AG10803 (cell line): ENCODE data around the gene MCTP1.

Experiments used
- DNase-seq: peaks from one replicate; pipeline ENCODE4 v3.0.0; 2010; ENCODE audit warnings: low read depth
- H3K4me3 ChIP-seq: 2 replicates; pipeline ENCODE4 v1.5.1; 2011; ENCODE audit warnings: mild to moderate bottlenecking, low read length, control low read depth
- TF ChIP-seq, protein P1 (sequence below): conservative IDR thresholded peaks from 2 replicates; pipeline ENCODE4 v1.5.1; 2011; ENCODE audit warnings: mild to moderate bottlenecking, low read length, control low read depth, inconsistent platforms

Gene MCTP1

DNA sequence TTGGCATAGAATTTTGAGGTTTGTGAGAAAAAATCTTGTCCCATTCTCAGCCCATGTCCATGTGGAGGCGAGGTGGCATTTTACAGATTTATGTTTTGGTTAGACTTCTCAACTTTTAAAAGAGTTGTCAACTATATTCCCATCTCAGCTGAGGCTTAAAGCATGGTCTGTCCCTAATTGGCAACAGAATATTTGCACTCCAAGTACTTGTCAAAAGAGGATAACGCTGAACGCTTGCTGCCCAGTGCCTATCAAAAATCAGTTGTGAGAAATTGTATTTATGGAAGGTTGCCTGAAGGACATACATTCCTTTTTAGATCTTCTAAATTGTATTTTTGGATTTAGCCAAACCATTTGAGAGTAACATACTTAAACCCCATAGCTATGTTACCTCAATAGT, 464.4 kb downstream of the MCTP1 start:
- no peak overlapping the region for H3K4me3 ChIP-seq
- TF ChIP-seq, protein P1, sequence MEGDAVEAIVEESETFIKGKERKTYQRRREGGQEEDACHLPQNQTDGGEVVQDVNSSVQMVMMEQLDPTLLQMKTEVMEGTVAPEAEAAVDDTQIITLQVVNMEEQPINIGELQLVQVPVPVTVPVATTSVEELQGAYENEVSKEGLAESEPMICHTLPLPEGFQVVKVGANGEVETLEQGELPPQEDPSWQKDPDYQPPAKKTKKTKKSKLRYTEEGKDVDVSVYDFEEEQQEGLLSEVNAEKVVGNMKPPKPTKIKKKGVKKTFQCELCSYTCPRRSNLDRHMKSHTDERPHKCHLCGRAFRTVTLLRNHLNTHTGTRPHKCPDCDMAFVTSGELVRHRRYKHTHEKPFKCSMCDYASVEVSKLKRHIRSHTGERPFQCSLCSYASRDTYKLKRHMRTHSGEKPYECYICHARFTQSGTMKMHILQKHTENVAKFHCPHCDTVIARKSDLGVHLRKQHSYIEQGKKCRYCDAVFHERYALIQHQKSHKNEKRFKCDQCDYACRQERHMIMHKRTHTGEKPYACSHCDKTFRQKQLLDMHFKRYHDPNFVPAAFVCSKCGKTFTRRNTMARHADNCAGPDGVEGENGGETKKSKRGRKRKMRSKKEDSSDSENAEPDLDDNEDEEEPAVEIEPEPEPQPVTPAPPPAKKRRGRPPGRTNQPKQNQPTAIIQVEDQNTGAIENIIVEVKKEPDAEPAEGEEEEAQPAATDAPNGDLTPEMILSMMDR: no peak
- DNase-seq: no peak

DNA sequence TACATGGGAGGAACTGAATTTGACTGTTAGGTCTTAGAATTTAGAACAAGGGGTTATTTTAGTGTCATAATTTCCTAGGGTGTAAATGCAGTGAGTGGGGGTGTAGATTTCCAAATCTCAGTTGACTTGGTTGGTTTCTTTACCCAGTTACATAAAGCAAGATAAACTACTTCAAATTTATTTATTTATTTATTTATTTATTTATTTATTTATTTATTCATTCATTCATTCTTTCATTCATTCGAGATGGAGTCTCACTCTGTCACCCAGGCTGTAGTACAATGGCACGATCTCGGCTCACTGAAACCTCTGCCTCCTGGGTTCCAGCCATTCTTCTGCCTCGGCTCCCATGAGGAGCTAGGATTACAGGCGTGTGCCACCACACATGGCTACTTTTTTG, 466.0 kb downstream of the MCTP1 start:
- DNase-seq: no peak
- no peak overlapping the region for H3K4me3 ChIP-seq
- TF ChIP-seq, protein P1: no peak

DNA sequence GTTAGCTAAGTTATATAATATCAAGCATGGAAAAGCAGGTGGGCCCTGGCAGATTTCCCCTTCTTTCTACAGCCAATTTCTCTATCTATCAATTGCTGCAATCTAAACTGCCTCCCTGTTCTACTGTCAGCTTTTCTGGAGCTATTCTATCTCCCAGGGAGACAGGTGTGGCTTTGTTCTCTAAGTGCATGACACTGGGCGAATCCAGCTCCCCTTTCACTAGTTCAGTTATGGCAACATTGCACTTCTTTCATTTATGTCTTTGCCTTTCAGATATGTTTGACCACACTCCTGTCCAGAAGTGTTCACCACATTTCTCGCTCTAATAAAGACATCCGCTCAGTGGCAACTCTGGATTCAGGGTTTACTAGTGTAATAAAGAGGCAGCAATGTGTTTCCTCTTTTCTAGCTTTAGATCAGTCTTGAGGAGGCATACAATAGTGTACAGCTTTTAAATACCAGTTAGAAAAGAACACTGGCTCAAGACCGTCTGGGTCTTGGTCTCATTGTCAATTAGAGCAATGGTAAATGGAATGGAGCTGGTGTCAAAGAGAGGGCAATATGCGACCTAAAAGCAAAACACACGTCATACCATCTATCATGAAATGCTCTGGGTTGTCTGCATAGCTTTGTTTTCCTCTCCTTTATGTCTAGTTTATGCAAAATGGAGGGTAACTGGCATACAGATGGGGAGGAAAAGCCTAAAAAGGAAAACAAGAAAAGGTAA, 469.4 kb downstream of the MCTP1 start:
- DNase-seq: no peak
- H3K4me3 ChIP-seq: no peak overlapping the region
- TF ChIP-seq, protein P1: no peak

DNA sequence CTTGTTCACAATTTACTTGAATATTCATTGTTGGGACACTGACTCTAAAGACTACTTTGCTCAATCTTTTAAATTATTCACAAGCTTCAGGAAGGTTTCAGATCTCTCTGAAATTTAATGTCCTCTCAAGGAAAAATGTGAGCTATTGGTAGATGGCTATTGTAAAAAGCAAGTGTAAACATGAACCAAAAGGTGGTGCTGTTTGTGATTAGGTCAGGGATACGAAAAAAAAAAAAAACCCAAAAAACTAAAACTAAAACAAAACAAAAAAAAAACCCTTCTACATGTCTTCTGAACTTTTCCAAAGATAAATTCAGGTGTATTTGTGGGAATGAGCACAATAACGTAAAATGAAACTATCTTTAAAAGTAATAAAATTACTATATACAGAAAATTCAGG, 472.7 kb downstream of the MCTP1 start:
- TF ChIP-seq, protein P1: no peak
- DNase-seq: no peak
- H3K4me3 ChIP-seq: no peak overlapping the region

DNA sequence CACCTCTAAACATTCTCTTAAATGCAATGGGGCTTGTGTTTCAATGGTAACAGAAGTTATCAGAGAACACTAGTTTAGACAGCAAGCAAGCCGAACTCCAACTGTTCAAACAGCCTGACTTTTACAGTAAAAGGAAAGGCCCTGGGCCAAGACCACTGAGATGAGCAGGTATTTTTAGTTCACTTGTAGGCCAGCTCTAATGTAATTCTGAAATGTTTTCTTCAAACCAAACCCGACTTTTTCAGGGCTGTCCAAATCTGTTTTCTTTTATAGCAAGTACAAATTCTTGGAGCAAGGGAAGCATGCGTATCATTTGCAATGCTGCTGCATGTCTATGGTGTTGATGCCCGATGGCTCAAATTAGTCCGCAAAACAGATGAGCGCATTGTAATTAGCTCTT, 473.6 kb downstream of the MCTP1 start:
- no peak overlapping the region for H3K4me3 ChIP-seq
- TF ChIP-seq, protein P1: no peak

DNA sequence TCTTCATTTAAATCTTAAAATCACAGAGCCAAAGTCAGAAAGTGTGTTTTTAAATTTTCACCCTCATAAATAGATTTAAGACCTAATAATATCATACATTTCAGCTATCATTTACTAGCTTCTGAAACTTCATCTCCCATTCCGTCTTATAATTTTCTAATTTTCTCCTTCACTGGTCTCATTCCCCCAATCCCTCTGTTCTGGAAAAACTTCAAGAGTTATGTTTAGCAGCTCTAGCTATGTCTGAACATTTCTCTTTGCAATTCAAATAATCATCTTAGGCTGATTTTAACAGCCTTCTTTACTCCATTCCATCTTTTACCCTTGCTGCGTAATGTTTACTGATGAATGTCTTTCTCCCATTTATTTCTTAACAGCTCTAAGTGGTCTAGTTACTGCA, 474.0 kb downstream of the MCTP1 start:
- no peak overlapping the region for H3K4me3 ChIP-seq
- no peak for DNase-seq
- TF ChIP-seq, protein P1: no peak

More for the DNA sequence above, 473.6 kb downstream of the MCTP1 start:
- DNase-seq: no peak

DNA sequence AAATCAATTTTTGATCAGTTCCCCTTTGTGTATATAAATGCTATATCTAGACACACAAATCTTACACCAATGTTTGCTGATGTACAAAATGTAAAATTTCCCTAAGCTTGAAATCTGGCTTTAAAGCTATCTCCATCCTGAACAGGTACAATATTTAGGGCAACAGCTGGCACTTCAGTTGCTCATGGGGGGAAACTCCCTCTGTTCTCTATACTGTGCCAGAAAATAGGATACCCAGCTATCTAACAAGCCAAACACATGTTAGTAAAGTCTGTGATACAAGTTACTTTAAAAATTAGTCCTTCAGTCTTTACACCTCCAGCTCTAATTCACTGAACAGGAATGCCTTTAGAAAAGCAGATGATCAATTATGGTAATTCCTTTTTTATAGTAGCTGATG, 474.6 kb downstream of the MCTP1 start:
- TF ChIP-seq, protein P1: no peak
- DNase-seq: no peak

More for the DNA sequence above, 474.6 kb downstream of the MCTP1 start:
- H3K4me3 ChIP-seq: no peak overlapping the region
